Keratinocyte (primary cell): ENCODE measurements around the gene FOXJ3.

ENCODE experiments used
- EZH2 ChIP-seq: IDR thresholded peaks from one replicate; pipeline ENCODE4 v1.6.1; 2012; ENCODE audit warnings: inconsistent platforms, mild to moderate bottlenecking, low read length, moderate library complexity
- TF ChIP-seq, protein P1 (sequence below), 3 experiments: IDR thresholded peaks in 1 of 3; conservative IDR thresholded peaks in 1 of 3; optimal IDR thresholded peaks in 1 of 3; 2 replicates in 2 of 3; 3 replicates in 1 of 3; pipeline versions ENCODE3 to v1.5.1; 2011; ENCODE audit warnings: low read length in 3 of 3, mild to moderate bottlenecking in 3 of 3, moderate library complexity in 2 of 3, control low read depth in 1 of 3, inconsistent platforms in 1 of 3; ENCODE audit not compliant: insufficient read depth in 2 of 3; ENCODE audit errors: extremely low read depth in 1 of 3

DNA sequence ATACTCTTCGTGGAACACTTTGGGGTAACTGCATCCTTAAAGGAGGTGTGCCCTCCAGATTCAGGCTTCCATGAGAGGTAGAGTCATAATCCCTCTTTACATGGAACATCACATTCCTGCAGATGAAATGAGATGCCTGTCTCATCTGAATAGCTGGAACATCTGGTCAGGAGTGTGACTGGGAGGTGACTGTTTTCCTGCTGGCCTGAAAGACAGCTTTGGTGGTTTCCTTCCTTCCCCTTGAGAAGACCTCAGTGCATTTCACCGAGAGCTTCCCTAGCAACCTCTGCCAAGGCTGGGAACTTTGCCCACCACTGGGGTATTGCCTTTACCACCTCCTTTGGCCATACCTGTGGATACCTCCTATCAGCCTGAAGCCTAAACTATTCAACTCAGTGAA is 123.8 kb downstream of the FOXJ3 start:
- TF ChIP-seq, protein P1, sequence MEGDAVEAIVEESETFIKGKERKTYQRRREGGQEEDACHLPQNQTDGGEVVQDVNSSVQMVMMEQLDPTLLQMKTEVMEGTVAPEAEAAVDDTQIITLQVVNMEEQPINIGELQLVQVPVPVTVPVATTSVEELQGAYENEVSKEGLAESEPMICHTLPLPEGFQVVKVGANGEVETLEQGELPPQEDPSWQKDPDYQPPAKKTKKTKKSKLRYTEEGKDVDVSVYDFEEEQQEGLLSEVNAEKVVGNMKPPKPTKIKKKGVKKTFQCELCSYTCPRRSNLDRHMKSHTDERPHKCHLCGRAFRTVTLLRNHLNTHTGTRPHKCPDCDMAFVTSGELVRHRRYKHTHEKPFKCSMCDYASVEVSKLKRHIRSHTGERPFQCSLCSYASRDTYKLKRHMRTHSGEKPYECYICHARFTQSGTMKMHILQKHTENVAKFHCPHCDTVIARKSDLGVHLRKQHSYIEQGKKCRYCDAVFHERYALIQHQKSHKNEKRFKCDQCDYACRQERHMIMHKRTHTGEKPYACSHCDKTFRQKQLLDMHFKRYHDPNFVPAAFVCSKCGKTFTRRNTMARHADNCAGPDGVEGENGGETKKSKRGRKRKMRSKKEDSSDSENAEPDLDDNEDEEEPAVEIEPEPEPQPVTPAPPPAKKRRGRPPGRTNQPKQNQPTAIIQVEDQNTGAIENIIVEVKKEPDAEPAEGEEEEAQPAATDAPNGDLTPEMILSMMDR (optimal IDR thresholded peaks at IDR 0.05 in 1 of 3, IDR thresholded peaks at IDR 0.05 in 1 of 3, conservative IDR thresholded peaks at IDR 0.05 in 1 of 3; ENCODE audit: extremely low read depth in 1 of 3, insufficient read depth in 2 of 3, low read length in 3 of 3), result no peak
- TF ChIP-seq EZH2, result no peak
